Fibroblast of villous mesenchyme (primary cell): Measurements from ENCODE around the gene UBE2L6. TPM values are rescaled to one million over a fixed set of nuclear protein-coding genes. Genes with fewer than 3 reads are reported as not detected.

Experiments
- DNase-seq: peaks from one replicate; pipeline ENCODE4 v3.0.0-alpha.2; 2010; ENCODE audit warnings: low read depth
- H3K4me3 ChIP-seq: 2 replicates; pipeline ENCODE4 v1.5.1; 2011; ENCODE audit warnings: low read depth, mild to moderate bottlenecking, low read length
- CTCF ChIP-seq: IDR thresholded peaks from 2 replicates; pipeline ENCODE4 v1.5.1; 2012; ENCODE audit warnings: low read depth, mild to moderate bottlenecking, low read length; ENCODE audit not compliant: insufficient read depth
- total RNA-seq: library from RNA; depleted of rRNA; stranded (reverse); fragments of >200 nt; gene quantifications from 2 replicates; pipeline ENCODE4 v1.2.3, GENCODE V29; 2012

The UBE2L6 gene
- total RNA-seq, 1 donor: 73.0 TPM

- no peak overlapping the region for H3K4me3 ChIP-seq
- TF ChIP-seq CTCF: no peak
- peak; percentile 10 for DNase-seq
These were observed 37.0 kb upstream of the UBE2L6 start for GRCh38 chr11:57604296-57605027.

GRCh38 chr11:57601297-57601696 is 33.8 kb upstream of the UBE2L6 start:
- no peak for DNase-seq
- no peak overlapping the region for H3K4me3 ChIP-seq
- TF ChIP-seq CTCF: no peak

GRCh38 chr11:57599381-57599780 is 31.9 kb upstream of the UBE2L6 start:
- no peak for TF ChIP-seq CTCF
- peak; percentile 19 for DNase-seq
- peak overlapping the region; percentile 61 for H3K4me3 ChIP-seq

GRCh38 chr11:57598831-57599155 is 31.3 kb upstream of the UBE2L6 start:
- H3K4me3 ChIP-seq: peak overlapping the region; percentile 61
- DNase-seq: peak; percentile 36
- TF ChIP-seq CTCF: no peak

DNA sequence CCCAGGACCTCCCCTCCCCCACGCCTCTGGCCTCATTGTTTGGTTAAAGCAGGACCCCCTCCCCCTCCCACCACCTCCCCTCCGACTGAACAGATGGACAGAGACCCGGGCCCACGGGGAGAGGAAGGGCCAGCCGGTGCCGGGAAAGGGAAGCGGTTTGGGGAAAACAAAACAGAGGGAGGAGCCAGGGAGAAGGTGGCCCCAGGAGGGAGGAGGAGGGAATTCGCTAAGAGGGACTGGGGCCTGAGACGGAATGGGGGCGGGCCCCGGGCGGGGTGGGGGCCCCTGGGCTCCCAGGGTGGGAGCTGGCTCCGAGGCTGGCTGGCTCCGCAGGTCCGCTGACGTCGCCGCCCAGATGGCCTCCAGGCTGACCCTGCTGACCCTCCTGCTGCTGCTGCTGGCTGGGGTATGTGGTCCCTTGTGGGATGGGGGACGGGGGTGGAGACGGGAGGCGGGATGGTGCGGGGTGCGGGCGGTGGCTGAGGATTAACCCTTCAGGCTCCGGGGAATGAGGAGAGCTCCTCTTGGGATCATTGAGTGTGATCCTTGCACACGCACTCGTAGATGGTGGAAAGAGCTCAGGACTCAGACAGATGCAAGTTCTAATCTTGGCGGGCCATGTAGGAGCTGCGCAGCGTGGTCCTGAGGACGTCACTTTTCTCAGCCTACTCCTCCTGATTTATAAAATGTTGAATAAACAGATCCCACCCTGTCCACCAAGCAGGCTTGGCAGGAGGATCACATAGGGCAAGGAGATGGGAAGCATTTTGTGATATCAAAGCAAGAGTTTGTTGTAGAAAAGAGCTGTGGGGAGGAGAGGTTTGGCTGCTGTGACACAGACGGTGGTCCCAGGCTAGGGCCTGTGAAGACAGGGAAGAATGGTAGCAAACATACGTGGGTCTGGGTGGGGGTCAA is 30.7 kb upstream of the UBE2L6 start:
- peak; percentile 76 for DNase-seq
- H3K4me3 ChIP-seq: peak overlapping the region; percentile 61
- TF ChIP-seq CTCF: no peak

DNA sequence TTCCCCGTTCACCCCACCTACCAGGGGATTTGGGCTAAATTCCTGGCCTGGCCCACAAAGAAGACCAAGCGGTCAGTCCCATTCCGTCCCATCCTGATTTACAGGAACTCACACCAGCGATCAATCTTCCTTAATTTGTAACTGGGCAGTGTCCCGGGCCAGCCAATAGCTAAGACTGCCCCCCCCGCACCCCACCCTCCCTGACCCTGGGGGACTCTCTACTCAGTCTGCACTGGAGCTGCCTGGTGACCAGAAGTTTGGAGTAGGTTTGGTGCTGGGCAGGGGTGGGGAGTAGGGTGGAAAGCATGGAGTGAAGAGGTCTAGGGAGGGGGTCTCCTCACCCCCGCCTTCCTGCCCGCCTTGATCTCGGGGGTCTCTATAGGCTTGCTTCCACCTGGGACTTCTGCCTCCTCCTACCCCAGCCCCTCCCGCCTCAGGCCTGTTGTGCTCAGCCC is 30.0 kb upstream of the UBE2L6 start, which contains the start of gene SERPING1:
TSS of gene SERPING1 (plus strand) at position 225 of the 455 bp plus-strand sequence. CDS start 586 bp downstream, outside the sequence.
- H3K4me3 ChIP-seq: peak within 1 kb of the TSS; percentile 61
- no peak for TF ChIP-seq CTCF
- peak; percentile 27 for DNase-seq
